ENCODE measurements around the gene KMT2B. TPM values are rescaled to one million over a fixed set of nuclear protein-coding genes. Genes with fewer than 3 reads are reported as not detected.

Gene KMT2B
- total and polyA plus RNA-seq, 9 of the 15 experiments (the other 6 are each of a cell fraction or from before 2014, with no cell fraction given), result 0.63 to 43.9 (median 8.1) TPM

DNA sequence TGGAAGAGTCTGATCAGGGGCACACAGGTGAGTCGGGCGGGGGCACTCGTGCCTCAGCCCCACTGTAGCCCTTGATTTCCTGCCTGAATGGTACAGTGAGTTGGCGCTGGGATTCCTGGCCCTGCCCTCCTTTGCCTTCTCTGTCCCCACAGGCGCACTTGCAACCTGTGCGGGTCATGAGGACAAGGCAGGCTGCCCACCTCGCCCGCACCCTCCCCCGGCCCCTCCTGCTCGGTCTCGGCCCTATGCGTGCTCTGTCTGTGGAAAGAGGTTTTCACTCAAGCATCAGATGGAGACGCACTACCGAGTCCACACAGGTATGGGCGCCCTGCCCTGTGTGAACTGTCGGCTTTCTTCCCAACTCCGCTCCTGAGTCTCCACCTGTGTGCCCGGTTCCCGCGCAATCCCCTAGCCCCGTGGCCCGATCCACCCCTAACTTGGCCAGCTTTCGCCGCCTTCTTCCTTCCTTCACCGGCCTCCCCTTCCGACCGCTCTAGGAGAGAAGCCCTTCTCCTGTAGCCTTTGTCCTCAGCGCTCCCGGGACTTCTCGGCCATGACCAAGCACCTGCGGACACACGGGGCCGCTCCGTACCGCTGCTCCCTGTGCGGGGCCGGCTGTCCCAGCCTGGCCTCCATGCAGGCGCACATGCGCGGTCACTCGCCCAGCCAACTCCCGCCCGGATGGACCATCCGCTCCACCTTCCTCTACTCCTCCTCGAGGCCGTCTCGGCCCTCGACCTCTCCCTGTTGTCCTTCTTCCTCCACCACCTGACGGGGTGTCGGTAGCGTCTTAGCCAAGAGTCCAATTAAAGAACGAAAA lies 1.6 kb upstream of the KMT2B start (continued):
- 0 out of 2 replicates have a peak, but pooled peaks have one; percentile 25 for TF ChIP-seq ZNF592 (IDR thresholded peaks at IDR 0.05)
- peak; percentile 27 for TF ChIP-seq KDM5B (IDR thresholded peaks at IDR 0.05; ENCODE audit: insufficient replicate concordance, low read depth, low read length)
- peak; percentile 58; the same call in 1 of the 2 replicates for TF ChIP-seq E2F3 (CRISPR knock-in tag; IDR thresholded peaks at IDR 0.05)
- 0 out of 2 replicates have a peak, but pooled peaks have one; percentile 19 for TF ChIP-seq NCOA1 (IDR thresholded peaks at IDR 0.05; ENCODE audit: low read depth)
- no peak for TF ChIP-seq MIER1 (IDR thresholded peaks at IDR 0.05; ENCODE audit: low read depth)
- 0 out of 2 replicates have a peak, but pooled peaks have one; percentile 28 for TF ChIP-seq HDAC8 (tag; IDR thresholded peaks at IDR 0.05)
- TF ChIP-seq HDGF (IDR thresholded peaks at IDR 0.05), result no peak
- no peak for TF ChIP-seq ZNF274 (IDR thresholded peaks at IDR 0.05; ENCODE audit: borderline replicate concordance, low read depth, low read length)
- peak; percentile 83 to 87 for TF ChIP-seq E2F6 (IDR thresholded peaks at IDR 0.05; ENCODE audit: borderline replicate concordance in 1 of 2, extremely low read depth in 1 of 2, insufficient read depth in 1 of 2, insufficient read length in 1 of 2, low read depth in 1 of 2, low read length in 1 of 2, poor library complexity in 1 of 2, severe bottlenecking in 1 of 2)
- TF ChIP-seq HNRNPLL (IDR thresholded peaks at IDR 0.05; ENCODE audit: low read depth, low read length, poor library complexity, severe bottlenecking), result peak; percentile 21
- peak; percentile 94 for TF ChIP-seq L3MBTL2 (IDR thresholded peaks at IDR 0.05)
- TF ChIP-seq, protein P1, sequence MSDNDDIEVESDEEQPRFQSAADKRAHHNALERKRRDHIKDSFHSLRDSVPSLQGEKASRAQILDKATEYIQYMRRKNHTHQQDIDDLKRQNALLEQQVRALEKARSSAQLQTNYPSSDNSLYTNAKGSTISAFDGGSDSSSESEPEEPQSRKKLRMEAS (CRISPR knock-in tag; IDR thresholded peaks at IDR 0.05), result peak; percentile 78
- TF ChIP-seq NRF1 (conservative IDR thresholded peaks at IDR 0.05 in 1 of 2, IDR thresholded peaks at IDR 0.05 in 1 of 2), result peak; percentile 86 to 89
- TF ChIP-seq ZNF717 (CRISPR knock-in tag; IDR thresholded peaks at IDR 0.05), result peak; percentile 9; the same call in 1 of the 2 replicates

All from K562 (cell line).